Prostate gland (tissue), 2 donors: ENCODE data around the gene RASGRF2.

ENCODE experiments used
- CTCF ChIP-seq, 4 experiments: fragments of 200-600 bp in 2 of 4; fragments of 450-650 bp in 2 of 4; sonication (generic) in 2 of 4; IDR thresholded peaks; 1 replicate in 3 of 4; 2 replicates in 1 of 4; pipeline ENCODE4 v1.5.1; 2016 to 2019; ENCODE audit warnings: antibody characterized with exemption in 4 of 4, mild to moderate bottlenecking in 2 of 4, moderate library complexity in 2 of 4
- POLR2A ChIP-seq: fragments of 450-650 bp; IDR thresholded peaks from one replicate; pipeline ENCODE4 v1.6.1; 2016; ENCODE audit warnings: antibody characterized with exemption, mild to moderate bottlenecking
- POLR2AphosphoS5 ChIP-seq: sonication (generic); formaldehyde crosslinking; IDR thresholded peaks from one replicate; pipeline ENCODE4 v1.6.1; 2017; ENCODE audit warnings: antibody characterized with exemption

- TF ChIP-seq CTCF (IDR thresholded peaks at IDR 0.05) (peak; percentile 63 to 85 (median 76)), POLR2A (no peak), POLR2AphosphoS5 (no peak)
Measured at GRCh38 chr5:81194633-81195334, 234.6 kb downstream of the RASGRF2 start.
